ENCODE results near the gene CA4.

CA4 gene

DNA sequence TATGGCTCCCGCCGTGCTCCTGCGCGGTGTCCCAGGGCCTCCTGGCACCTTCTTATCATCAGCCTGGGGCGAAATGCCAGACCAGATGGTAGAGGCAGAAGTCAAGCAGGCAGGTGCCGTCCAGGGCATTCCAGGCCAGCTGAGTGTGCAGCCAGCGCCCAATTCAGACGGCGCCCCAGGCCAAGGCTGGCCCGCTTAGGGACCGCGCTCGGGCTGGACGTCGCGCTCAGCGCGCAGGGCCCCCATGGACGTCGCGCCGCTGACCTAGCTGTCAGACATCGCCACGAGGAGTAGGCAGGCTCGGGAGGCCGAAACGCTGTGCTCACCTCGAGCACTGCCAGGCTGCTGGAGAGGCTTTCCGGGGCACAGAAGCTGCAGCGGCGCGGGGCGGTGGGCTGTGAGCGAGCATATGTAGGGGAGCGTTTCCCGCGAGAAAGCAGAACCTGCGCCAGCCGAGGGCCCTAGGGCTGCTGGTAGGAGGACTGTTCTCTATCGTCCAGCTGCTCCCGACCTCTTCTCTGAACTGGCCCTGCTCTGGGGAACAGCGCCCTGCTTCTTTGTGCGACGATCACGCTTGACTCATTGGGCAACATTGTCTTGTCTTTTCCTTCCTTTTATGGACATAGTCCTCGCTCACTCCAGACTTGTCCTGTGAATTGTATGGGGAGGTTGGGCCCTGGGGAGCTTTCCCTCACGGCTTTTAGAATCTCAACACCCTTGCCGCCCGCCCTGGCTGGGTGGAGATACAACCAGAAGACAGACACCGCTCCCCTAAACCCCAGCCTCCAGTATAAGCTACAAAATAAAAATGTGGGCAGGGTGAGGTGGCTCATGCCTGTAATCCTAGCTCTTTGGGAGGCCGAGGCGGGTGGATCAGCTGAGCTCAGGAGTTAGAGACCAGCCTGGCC lies 8.4 kb upstream of the CA4 start:
- peak; percentile 56 for DNase-seq
- Histone ChIP-seq H3K27me3 (no peaks in the 10 kb centered on the region), H3K4me3 (ENCODE audit: low read depth, low read length) (no peak overlapping the region), H3K4me1 (peaks cover 5% of the 10 kb centered on the region), H3K9me3 (no peaks in the 10 kb centered on the region), H3K36me3 (no peaks in the 10 kb centered on the region)
- TF ChIP-seq, protein P1, sequence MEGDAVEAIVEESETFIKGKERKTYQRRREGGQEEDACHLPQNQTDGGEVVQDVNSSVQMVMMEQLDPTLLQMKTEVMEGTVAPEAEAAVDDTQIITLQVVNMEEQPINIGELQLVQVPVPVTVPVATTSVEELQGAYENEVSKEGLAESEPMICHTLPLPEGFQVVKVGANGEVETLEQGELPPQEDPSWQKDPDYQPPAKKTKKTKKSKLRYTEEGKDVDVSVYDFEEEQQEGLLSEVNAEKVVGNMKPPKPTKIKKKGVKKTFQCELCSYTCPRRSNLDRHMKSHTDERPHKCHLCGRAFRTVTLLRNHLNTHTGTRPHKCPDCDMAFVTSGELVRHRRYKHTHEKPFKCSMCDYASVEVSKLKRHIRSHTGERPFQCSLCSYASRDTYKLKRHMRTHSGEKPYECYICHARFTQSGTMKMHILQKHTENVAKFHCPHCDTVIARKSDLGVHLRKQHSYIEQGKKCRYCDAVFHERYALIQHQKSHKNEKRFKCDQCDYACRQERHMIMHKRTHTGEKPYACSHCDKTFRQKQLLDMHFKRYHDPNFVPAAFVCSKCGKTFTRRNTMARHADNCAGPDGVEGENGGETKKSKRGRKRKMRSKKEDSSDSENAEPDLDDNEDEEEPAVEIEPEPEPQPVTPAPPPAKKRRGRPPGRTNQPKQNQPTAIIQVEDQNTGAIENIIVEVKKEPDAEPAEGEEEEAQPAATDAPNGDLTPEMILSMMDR (IDR thresholded peaks at IDR 0.05; ENCODE audit: low read depth, low read length), result no peak

DNA sequence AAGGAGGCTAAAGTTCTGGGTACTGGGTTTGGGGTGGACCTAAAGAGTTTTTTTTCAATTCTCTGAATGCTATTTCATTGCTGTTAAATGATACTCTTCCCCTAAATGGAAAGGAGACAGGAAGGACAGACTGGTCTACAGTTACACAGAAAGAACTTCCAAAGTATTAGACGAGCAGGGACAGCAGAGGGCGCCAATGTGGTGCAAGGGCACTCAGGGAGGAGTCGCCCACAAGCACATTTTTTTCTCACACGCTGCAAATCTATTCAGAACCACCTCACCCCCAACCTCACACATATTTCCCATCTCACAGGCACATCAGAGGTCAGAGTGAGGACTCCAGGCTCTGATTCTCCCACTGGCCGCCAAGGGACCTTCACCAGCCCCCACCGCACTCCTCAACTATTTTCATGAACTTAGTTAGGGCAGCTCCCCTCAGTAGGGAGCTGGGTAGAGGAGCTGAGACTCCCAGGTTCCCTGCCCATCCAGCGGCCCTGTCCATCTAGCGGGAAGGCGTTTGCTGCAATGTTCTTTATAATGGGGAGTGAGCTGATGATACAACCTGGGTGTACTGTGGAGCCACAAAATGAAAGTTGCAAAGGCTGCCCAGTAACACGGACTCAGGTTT lies 6.8 kb upstream of the CA4 start:
- Histone ChIP-seq H3K36me3 (no peaks in the 10 kb centered on the region), H3K4me3 (ENCODE audit: low read depth, low read length) (peak overlapping the region; percentile 61), H3K9me3 (no peaks in the 10 kb centered on the region), H3K4me1 (peaks cover 5% of the 10 kb centered on the region), H3K27me3 (no peaks in the 10 kb centered on the region)
- TF ChIP-seq, protein P1 (IDR thresholded peaks at IDR 0.05; ENCODE audit: low read depth, low read length), result peak; percentile 91
- peak; percentile 93 for DNase-seq

DNA sequence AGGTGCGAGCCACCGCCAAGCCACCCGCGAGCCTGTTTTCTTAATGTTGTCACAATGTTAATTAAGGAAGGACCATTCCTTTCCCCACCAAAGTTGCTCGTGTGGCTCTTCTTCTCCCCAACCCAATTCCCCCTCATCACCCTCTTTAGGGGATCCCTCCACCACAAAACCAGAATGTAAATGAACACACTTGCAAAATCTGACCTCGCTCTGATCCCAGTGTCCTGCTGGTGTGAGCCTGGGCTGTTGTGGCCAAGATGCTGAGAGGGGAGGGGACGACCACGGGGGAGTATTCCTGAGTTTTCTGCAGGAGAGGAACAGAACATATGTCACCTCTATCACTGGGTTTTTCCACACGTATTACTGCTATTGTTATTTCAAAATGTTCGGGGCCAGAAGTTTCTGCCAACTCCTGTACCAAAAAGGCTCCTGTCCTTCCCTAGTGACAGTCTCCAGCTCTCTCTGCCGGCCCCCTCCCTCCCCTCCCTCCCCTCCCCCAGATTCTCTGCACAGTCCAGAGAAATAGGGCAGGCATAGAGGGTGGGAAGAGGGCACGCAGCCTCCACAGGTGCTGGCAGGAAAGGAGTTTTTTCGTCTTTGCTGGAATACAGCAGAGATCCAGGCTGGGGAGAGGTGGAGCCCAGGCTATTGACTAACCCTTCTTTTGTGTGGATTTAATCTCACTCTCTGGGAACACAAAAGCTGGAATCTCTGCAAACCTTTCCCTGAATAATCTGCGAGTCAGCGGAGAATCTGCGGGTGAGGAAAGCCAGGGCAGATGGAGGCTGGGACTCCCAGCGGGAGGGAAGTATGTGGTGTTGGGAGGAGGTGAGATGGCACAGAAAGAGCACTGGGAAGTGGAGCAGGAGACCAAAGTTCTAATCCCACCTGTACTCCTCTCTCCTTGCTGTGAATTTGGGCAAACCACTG lies 4.5 kb upstream of the CA4 start:
- Histone ChIP-seq H3K36me3 (no peaks in the 10 kb centered on the region), H3K4me3 (ENCODE audit: low read depth, low read length) (no peak overlapping the region), H3K27me3 (peaks cover 14% of the 10 kb centered on the region), H3K4me1 (peaks cover 5% of the 10 kb centered on the region), H3K9me3 (no peaks in the 10 kb centered on the region)
- DNase-seq, result no peak
- TF ChIP-seq, protein P1 (IDR thresholded peaks at IDR 0.05; ENCODE audit: low read depth, low read length), result no peak

DNA sequence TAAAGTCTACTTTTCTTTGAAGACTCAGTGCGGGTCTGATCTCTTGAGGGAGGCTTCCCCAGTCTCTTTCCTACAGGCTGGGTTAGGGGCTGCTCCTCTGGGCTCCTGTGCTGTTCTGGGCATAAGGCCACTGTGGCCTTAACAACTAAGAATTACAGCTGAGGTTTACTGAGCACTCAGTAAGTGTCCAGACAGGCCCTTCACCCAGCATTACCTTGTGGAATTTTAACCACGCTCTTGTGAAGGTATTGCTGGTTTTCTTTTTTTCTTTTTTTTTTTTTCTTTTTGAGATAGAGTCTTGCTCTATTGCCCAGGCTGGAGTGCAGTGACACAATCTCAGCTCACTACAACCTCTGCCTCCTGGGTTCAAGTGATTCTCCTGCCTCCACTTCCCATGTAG lies 3.6 kb upstream of the CA4 start:
- Histone ChIP-seq H3K4me1 (peaks cover 5% of the 10 kb centered on the region), H3K36me3 (no peaks in the 10 kb centered on the region), H3K9me3 (no peaks in the 10 kb centered on the region), H3K4me3 (ENCODE audit: low read depth, low read length) (no peak overlapping the region), H3K27me3 (peaks cover 23% of the 10 kb centered on the region)
- TF ChIP-seq, protein P1 (IDR thresholded peaks at IDR 0.05; ENCODE audit: low read depth, low read length), result no peak
- no peak for DNase-seq

DNA sequence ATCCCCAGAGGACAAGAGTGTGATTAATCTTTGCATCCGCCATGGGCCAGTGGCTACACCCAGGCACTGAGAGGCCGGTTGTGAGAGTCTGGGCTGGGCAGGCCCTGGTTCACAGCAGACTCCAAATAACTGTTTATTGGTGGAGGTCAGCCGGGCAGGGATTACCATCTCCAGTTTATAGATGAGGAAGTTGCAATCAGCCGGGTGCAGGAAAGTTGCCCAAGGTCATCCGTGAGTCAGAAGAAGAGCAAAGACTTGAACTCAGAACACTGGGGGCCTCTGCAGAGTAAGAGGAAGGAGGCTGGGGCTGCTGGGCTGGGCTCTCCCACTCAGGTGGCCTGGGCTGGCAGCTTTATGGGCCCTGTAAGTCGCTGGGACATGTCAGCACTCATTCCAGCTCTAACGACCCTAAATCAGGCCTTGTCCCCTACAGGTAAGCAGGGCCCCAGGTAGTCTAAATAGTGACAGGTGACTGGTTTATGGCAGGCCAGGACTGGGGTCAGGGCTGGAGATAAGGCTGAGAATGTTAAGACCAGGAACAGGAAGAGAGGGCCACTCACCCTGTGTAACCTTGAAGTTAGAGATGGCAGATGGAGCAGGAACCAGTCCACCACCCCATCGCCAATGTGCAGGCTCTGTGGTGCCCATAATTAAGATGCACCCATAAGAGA lies 2.1 kb upstream of the CA4 start:
- TF ChIP-seq, protein P1 (IDR thresholded peaks at IDR 0.05; ENCODE audit: low read depth, low read length), result no peak
- Histone ChIP-seq H3K36me3 (no peaks in the 10 kb centered on the region), H3K9me3 (no peaks in the 10 kb centered on the region), H3K4me3 (ENCODE audit: low read depth, low read length) (no peak overlapping the region), H3K27me3 (peaks cover 28% of the 10 kb centered on the region), H3K4me1 (peaks cover under 1% of the 10 kb centered on the region)
- DNase-seq, result no peak
